ENCODE measurements around the gene ARHGEF7.

Gene ARHGEF7

GRCh38 chr13:111123649-111124048 is 8.5 kb downstream of the ARHGEF7 start:
- H3K27ac ChIP-seq: no peak overlapping the region
- TF ChIP-seq, protein P1, sequence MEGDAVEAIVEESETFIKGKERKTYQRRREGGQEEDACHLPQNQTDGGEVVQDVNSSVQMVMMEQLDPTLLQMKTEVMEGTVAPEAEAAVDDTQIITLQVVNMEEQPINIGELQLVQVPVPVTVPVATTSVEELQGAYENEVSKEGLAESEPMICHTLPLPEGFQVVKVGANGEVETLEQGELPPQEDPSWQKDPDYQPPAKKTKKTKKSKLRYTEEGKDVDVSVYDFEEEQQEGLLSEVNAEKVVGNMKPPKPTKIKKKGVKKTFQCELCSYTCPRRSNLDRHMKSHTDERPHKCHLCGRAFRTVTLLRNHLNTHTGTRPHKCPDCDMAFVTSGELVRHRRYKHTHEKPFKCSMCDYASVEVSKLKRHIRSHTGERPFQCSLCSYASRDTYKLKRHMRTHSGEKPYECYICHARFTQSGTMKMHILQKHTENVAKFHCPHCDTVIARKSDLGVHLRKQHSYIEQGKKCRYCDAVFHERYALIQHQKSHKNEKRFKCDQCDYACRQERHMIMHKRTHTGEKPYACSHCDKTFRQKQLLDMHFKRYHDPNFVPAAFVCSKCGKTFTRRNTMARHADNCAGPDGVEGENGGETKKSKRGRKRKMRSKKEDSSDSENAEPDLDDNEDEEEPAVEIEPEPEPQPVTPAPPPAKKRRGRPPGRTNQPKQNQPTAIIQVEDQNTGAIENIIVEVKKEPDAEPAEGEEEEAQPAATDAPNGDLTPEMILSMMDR (conservative IDR thresholded peaks at IDR 0.05): no peak
- no peak for TF ChIP-seq ZFX (IDR thresholded peaks at IDR 0.05)

GRCh38 chr13:111126509-111126908 is 11.4 kb downstream of the ARHGEF7 start:
- H3K27ac ChIP-seq: no peak overlapping the region
- no peak for TF ChIP-seq ZFX (IDR thresholded peaks at IDR 0.05)

GRCh38 chr13:111129465-111130115 is 14.5 kb downstream of the ARHGEF7 start:
- no peak for TF ChIP-seq ZFX (IDR thresholded peaks at IDR 0.05)
- TF ChIP-seq, protein P1 (conservative IDR thresholded peaks at IDR 0.05): no peak
- H3K27ac ChIP-seq: no peak overlapping the region

DNA sequence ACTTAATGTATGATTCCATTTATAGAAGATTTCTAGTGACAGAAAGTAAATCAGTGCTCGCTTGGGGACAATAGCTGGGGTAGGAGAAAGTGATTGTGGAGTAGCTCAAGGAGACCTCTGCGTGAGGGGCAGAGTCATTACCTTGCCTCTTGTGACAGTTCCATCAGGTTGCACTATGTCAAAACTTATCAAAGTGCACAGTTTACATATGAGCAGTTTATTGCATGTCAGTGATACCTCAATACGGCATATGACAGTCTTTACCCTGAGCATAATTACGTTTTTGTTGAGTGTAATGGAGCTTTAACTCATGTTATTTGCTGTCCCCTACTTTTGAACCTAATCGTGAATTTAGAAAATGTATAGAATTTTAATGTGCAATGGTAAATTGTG is 15.0 kb downstream of the ARHGEF7 start:
- TF ChIP-seq, protein P1 (conservative IDR thresholded peaks at IDR 0.05): no peak
- no peak for TF ChIP-seq ZFX (IDR thresholded peaks at IDR 0.05)
- no peak overlapping the region for H3K27ac ChIP-seq

DNA sequence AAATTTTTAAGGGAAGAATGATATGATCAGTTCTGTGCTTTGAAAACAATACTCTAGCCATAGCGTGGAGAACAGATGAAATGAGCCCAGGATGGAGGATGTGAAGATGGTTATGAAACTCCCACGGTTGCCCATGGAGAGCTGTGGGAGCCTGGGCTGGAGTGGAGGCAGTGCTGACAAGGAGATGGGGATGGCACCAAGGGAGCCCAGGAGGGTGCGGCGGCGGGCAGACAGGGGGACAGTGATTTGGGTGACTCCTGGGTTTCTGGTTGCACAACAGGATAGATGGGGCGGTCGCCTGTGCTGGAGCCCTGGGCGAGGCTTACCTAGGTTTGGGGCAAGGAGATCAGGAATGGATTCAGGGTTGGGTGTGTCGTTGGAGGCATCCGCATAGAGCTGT is 15.9 kb downstream of the ARHGEF7 start:
- no peak overlapping the region for H3K27ac ChIP-seq
- no peak for TF ChIP-seq ZFX (IDR thresholded peaks at IDR 0.05)
- TF ChIP-seq, protein P1 (conservative IDR thresholded peaks at IDR 0.05): no peak

DNA sequence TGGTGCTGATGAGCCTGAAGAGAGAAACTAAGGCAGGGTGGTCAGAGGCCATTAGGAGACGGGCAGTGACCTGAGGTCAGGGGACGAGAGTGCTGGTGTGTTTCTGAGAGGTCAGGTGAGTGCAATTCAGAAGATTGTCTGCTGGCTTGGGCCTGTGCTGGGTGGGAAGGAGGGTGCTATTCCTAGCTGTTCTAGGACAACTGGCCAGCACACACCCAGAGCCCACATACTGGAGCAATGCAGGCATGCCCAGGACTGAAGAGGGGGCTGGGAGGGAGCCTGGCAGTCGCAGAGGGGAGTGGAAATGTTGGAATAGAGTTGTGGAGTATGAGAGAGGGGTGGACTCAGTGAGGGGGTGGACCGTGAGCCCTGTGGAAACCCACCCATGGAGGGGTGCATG is 16.5 kb downstream of the ARHGEF7 start:
- TF ChIP-seq ZFX (IDR thresholded peaks at IDR 0.05): no peak
- TF ChIP-seq, protein P1 (conservative IDR thresholded peaks at IDR 0.05): no peak
- no peak overlapping the region for H3K27ac ChIP-seq

- TF ChIP-seq, protein P1 (conservative IDR thresholded peaks at IDR 0.05): no peak
- TF ChIP-seq ZFX (IDR thresholded peaks at IDR 0.05): no peak
These were observed 17.8 kb downstream of the ARHGEF7 start for GRCh38 chr13:111132948-111133347.

DNA sequence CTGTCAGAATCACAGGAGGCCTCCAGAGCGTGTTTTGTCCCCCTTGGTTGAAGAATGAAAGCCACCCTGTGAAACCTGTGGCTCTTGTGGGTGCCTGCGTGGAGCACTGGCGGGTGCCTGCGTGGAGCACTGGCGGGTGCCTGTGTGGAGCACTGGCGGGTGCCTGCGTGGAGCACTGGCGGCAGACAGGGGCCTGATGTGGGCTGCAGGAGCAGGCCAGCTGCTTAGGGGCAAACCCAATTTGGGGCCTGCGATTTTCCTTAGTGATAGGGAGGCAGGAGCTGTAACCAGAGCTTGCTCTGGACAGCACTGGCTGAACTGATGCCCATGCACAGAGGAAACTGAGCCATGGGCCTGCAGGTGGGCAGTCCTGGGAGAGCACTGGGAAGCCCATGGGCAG is 24.3 kb downstream of the ARHGEF7 start:
- no peak for TF ChIP-seq ZFX (IDR thresholded peaks at IDR 0.05)
- TF ChIP-seq, protein P1 (conservative IDR thresholded peaks at IDR 0.05): no peak
- H3K27ac ChIP-seq: no peak overlapping the region

More at GRCh38 chr13:111132948-111133347, 17.8 kb downstream of the ARHGEF7 start:
- no peak overlapping the region for H3K27ac ChIP-seq

Data from C4-2B (cell line).